Measurements from ENCODE around the gene AK2.
A peak's percentile ranks its signal among the peaks of the same experiment; 100 is the strongest.
"Not testable (repeated sequence)": the region's sequence is repeated elsewhere in the genome, so short reads cannot be mapped to it uniquely, and the experiment has no call there.

Gene AK2

DNA sequence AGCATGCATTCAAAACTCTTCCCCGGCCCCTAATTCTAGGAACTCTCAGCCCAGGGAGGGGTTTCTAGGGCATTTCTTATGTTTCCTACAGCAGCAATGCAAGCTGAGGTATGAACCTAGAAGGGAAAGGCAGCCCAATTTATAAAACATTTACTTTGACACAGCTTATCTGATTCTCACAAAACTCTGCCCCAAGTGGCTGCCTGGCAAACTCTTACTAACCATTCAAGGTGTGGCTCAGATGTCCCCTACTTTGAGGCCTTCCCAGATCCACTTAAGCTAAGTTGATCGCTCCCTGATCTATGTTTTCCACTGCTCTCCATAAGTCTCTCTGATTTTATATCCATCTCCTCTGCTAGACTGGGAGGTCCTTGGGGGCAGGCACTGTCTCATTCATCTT lies 35.4 kb downstream of the AK2 start:
- in situ Hi-C loops (cut with HindIII; ENCODE audit: low sequenced_read_pairs) = no loop called here
- TF ChIP-seq, protein P1, sequence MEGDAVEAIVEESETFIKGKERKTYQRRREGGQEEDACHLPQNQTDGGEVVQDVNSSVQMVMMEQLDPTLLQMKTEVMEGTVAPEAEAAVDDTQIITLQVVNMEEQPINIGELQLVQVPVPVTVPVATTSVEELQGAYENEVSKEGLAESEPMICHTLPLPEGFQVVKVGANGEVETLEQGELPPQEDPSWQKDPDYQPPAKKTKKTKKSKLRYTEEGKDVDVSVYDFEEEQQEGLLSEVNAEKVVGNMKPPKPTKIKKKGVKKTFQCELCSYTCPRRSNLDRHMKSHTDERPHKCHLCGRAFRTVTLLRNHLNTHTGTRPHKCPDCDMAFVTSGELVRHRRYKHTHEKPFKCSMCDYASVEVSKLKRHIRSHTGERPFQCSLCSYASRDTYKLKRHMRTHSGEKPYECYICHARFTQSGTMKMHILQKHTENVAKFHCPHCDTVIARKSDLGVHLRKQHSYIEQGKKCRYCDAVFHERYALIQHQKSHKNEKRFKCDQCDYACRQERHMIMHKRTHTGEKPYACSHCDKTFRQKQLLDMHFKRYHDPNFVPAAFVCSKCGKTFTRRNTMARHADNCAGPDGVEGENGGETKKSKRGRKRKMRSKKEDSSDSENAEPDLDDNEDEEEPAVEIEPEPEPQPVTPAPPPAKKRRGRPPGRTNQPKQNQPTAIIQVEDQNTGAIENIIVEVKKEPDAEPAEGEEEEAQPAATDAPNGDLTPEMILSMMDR (IDR thresholded peaks at IDR 0.05; ENCODE audit: low read depth, low read length) = peak; percentile 32
- DNase-seq (ENCODE audit: low read depth, low spot score) = no peak
- no peak overlapping the region for H3K4me3 ChIP-seq (ENCODE audit: low read depth, low read length)

DNA sequence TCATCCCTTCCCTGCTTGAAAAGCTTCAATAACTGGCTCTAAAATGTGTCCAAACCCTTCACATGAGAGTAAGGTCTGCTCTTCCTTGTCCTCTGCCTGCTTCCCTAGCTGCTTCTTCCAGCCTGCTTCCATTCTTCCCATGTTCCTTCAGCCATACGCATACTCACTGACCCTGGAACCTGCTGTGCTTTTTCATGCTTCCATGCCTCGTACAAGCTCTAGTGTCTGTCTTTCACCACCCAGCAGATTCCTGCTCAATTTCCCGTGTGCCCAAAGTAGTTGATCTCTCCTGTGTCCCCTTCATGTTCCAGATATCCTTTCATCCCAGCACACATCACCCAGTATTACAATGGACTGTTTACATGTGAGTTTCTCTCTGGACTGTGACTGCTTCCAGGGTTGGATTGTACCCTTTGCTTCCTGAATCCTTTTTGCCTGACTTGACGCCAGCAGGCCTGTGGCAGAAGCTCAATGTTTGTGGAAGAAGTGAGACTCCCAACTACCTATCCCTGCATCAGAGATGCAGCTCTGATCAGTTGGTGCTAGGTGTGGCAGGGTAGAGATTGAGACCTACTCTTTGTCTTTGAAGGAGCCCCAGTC lies 36.2 kb downstream of the AK2 start:
- TF ChIP-seq, protein P1 (IDR thresholded peaks at IDR 0.05; ENCODE audit: low read depth, low read length) = no peak
- in situ Hi-C loops (cut with HindIII; ENCODE audit: low sequenced_read_pairs) = no loop called here
- H3K4me3 ChIP-seq (ENCODE audit: low read depth, low read length) = no peak overlapping the region
- no peak for DNase-seq (ENCODE audit: low read depth, low spot score)

DNA sequence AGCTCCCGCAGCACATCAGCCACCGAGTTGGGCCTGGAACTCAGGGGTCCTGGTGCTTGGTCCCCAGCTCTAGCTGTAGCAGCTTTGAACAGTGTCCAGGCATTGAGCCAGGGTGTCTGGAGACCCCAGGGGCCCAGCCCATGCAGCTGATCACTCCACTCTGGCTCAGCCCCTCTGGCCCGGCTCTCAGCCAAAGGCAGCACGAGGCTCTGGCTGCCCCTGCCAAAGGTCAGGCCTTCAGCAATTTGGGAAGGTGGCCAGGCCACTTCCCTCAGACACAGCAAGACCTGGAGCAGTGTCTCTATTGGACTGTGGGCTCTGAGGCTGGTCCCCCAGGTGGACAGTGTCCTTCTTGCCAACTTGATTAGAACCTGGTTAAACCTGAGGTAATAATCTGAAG lies 37.7 kb downstream of the AK2 start:
- TF ChIP-seq, protein P1 (IDR thresholded peaks at IDR 0.05; ENCODE audit: low read depth, low read length) = no peak
- H3K4me3 ChIP-seq (ENCODE audit: low read depth, low read length) = no peak overlapping the region
- in situ Hi-C loops (cut with HindIII; ENCODE audit: low sequenced_read_pairs) = no loop called here
- DNase-seq (ENCODE audit: low read depth, low spot score) = no peak

DNA sequence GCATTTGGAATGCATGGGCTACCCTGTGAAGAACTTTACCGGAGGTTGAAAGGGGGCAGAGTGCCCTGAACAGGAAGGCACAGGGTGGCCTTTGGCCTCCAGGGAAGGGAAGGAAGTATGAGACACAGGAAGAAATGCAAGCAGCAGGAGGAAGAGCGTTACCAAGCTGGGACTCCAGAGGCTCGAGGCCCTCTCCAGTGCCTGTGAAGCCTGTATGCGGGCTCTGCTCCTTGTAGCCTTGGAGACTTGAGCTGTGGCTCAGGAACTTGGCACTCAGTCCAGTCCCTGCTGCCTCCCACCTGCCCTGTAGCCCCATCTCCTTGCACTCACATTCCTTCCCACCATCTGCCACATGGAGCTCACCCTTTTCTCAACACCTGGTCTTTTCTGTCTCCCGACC lies 38.6 kb downstream of the AK2 start:
- no peak for DNase-seq (ENCODE audit: low read depth, low spot score)
- in situ Hi-C loops (cut with HindIII; ENCODE audit: low sequenced_read_pairs) = no loop called here
- TF ChIP-seq, protein P1 (IDR thresholded peaks at IDR 0.05; ENCODE audit: low read depth, low read length) = no peak
- H3K4me3 ChIP-seq (ENCODE audit: low read depth, low read length) = no peak overlapping the region

DNA sequence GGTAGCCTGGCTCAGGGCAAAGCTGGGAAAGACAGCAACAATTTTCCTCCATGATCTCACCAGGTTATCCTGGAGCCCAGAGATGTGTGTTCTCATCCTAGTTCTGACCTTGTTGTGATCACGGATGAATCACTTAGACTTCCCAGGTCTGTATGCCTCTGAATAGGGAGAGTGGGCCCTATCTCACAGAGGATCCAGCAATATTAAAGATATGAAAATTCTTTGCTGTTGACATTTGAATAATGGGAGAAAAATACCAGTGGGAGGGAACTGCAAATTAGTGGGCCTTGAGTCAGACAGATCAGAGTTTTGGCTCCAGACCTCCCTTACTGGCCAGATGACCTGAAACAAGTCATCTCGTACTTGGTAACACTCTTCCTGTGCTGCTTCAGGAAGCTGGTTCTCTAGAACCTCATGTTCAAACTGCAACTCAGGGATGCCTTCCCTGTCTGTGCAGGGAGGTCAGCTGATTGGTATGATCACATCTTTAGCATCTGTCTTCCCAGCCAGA lies 39.2 kb downstream of the AK2 start:
- DNase-seq (ENCODE audit: low read depth, low spot score) = peak; percentile 71
- TF ChIP-seq, protein P1 (IDR thresholded peaks at IDR 0.05; ENCODE audit: low read depth, low read length) = no peak
- in situ Hi-C loops (cut with HindIII; ENCODE audit: low sequenced_read_pairs) = no loop called here
- no peak overlapping the region for H3K4me3 ChIP-seq (ENCODE audit: low read depth, low read length)

DNA sequence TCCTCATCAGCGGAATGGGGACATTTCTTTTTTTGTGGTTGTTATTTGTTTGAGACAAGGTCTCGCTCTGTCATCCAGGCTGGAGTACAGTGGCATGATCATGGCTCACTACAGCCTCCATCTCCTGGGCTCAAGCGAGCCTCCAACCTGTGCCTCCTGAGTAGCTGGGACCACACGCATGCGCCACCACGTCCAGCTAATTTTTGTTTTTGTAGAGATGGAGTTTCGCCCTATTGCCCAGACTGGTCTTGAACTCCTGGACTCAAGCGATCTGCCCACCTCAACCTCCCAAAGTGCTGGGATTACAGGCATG lies 43.4 kb downstream of the AK2 start:
- DNase-seq (ENCODE audit: low read depth, low spot score); in situ Hi-C loops (cut with HindIII; ENCODE audit: low sequenced_read_pairs); H3K4me3 ChIP-seq (ENCODE audit: low read depth, low read length): not testable (repeated sequence)

DNA sequence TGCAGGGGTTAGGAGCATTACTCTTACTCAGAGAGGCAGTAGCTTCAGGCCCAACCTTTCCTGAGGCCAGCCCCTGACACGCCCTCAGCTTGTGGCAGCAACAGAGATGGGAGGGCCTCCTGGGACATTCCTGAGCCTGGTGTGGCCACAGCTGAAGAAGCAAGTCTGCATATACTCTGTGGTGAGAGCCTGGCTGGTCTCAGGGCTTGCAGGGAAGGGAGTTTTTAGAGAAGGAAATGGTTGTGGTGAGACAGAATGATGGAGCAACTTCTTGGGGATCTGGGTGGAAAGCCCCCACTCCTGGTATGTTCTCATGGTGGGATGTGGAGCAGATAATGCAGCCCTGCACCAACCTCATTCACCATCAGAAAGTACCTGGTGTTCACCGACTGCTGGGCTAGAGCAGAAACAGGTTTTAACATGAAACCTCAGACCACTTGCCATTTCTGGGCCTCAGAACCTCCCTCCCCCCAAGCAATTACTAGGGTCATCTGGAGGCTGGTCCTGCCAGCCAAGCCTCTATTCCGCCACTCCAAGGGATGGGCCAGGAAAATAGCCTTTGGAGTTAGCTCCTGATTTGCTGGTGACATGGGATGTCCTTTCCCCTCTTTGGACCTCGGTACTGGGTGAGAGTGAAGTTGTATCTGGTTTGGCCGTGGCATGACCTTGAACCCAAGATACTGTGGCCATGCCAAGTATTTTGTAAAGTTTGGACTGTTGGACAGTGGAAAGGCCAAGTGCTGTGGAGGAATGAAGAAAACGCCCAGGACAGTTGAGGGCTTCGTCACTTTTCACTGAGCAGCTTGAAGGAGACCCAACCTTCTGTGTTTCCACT lies 44.0 kb downstream of the AK2 start:
- TF ChIP-seq, protein P1 (IDR thresholded peaks at IDR 0.05; ENCODE audit: low read depth, low read length) = no peak
- DNase-seq (ENCODE audit: low read depth, low spot score) = peak; percentile 97
- in situ Hi-C loops (cut with HindIII; ENCODE audit: low sequenced_read_pairs) = no loop called here
- no peak overlapping the region for H3K4me3 ChIP-seq (ENCODE audit: low read depth, low read length)
